Endodermal cell (in vitro differentiated cells): ENCODE measurements around the gene OSBPL7. TPM values are rescaled to one million over a fixed set of nuclear protein-coding genes. Genes with fewer than 3 reads are reported as not detected.

Experiments
- DNase-seq: peaks from one replicate; pipeline ENCODE4 v3.0.0-alpha.2; 2017
- H3K27ac ChIP-seq: 2 replicates; pipeline ENCODE4 v1.5.1; 2013; ENCODE audit warnings: mild to moderate bottlenecking, low read depth, low read length, moderate library complexity
- H3K27me3 ChIP-seq: 2 replicates; pipeline ENCODE4 v1.6.1; 2013; ENCODE audit warnings: mild to moderate bottlenecking, low read length, moderate library complexity; ENCODE audit not compliant: insufficient read depth, control insufficient read depth, poor library complexity, severe bottlenecking
- H3K36me3 ChIP-seq: 2 replicates; pipeline ENCODE4 v1.7.0; 2013; ENCODE audit warnings: mild to moderate bottlenecking, low read length, moderate library complexity; ENCODE audit not compliant: control insufficient read depth, insufficient read depth
- H3K4me1 ChIP-seq: one replicate; pipeline ENCODE4 v1.7.0; 2013; ENCODE audit warnings: low read length; ENCODE audit not compliant: control insufficient read depth, insufficient read depth
- H3K4me3 ChIP-seq: 2 replicates; pipeline ENCODE4 v1.5.1; 2013; ENCODE audit warnings: mild to moderate bottlenecking, low read length, moderate library complexity
- H3K9ac ChIP-seq: 2 replicates; pipeline ENCODE4 v1.6.1; 2013; ENCODE audit warnings: mild to moderate bottlenecking, low read length, moderate library complexity; ENCODE audit not compliant: poor library complexity, severe bottlenecking; ENCODE audit errors: extremely low read depth
- H3K9me3 ChIP-seq: 2 replicates; pipeline ENCODE4 v1.6.1; 2013; ENCODE audit warnings: mild to moderate bottlenecking, low read length, moderate library complexity; ENCODE audit not compliant: control insufficient read depth
- H3K27ac Mint-ChIP-seq: 2 replicates; pipeline ENCODE4 v1.8.0; 2020; ENCODE audit warnings: mixed read lengths
- H3K27me3 Mint-ChIP-seq: 2 replicates; pipeline ENCODE4 v1.8.0; 2021; ENCODE audit warnings: mild to moderate bottlenecking, mixed read lengths; ENCODE audit not compliant: insufficient read depth
- H3K36me3 Mint-ChIP-seq: 2 replicates; pipeline ENCODE4 v1.8.0; 2020; ENCODE audit warnings: low read depth, mixed read lengths
- H3K4me1 Mint-ChIP-seq: 2 replicates; pipeline ENCODE4 v1.8.0; 2020; ENCODE audit warnings: mixed read lengths
- H3K4me3 Mint-ChIP-seq: 2 replicates; pipeline ENCODE4 v1.8.0; 2020; ENCODE audit warnings: mild to moderate bottlenecking, moderate library complexity, mixed read lengths
- H3K9me3 Mint-ChIP-seq: 2 replicates; pipeline ENCODE4 v1.8.0; 2020; ENCODE audit warnings: mild to moderate bottlenecking, mixed read lengths
- WGBS, 2 experiments: methylation state at CpG; one replicate each; pipeline versions ENCODE4 v1.1.5 to v1.1.7; 2013; ENCODE audit warnings: missing lambda C conversion rate in 2 of 2, mixed read lengths in 1 of 2; ENCODE audit not compliant: insufficient coverage in 1 of 2, insufficient read length in 1 of 2; 5-methylcytosine and 5-hydroxymethylcytosine counted together
- total RNA-seq, 2 donors: library from RNA; stranded (reverse); fragmentation: NEBNext Ultra II Directional in 1 of 2; extraction: Animal tissue kit (Norgen Biotek cat#: 25700) in 1 of 2; gene quantifications; 2 replicates in 1 of 2; 3 replicates in 1 of 2; pipeline ENCODE4 v1.2.1, GENCODE V29; 2021
- TF ChIP-seq, protein P1 (sequence below): fragments of 200-600 bp; sonication (generic); conservative IDR thresholded peaks from 2 replicates; pipeline ENCODE4 v1.5.0; 2021; ENCODE audit warnings: antibody characterized with exemption, mild to moderate bottlenecking

The OSBPL7 gene
- total RNA-seq, 2 donors from 2014 or later: 11.4 to 15.5 TPM

DNA sequence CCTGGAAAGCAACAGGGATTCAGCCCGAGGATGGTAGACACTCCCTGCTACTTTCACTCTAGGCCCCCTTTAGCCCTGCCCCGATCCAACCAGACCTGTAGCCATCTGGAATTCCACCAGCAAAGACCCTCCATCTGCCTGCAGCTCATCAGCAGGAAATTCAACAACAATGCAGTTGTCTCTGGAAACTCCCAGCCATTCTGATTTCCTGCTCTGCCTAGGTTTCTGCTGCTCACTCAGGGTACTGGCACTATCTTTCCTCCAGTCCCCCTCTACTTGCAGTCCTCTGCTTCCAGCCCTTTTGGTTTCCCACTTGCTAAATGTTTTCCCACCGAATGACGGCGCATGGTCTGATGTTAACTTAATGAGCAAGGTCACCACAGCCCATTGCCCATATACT, 32.0 kb upstream of the OSBPL7 start:
- H3K9ac ChIP-seq: no peak overlapping the region
- Mint-ChIP-seq H3K27me3 (peaks cover 78% of the 10 kb centered on the region), H3K4me3 (no peak overlapping the region), H3K9me3 (no peaks in the 10 kb centered on the region), H3K27ac (no peak overlapping the region), H3K36me3 (no peaks in the 10 kb centered on the region), H3K4me1 (peaks cover 37% of the 10 kb centered on the region)
- H3K27ac ChIP-seq: no peak overlapping the region
- H3K4me1 ChIP-seq: no peaks in the 10 kb centered on the region
- H3K27me3 ChIP-seq: peaks cover 69% of the 10 kb centered on the region
- TF ChIP-seq, protein P1, sequence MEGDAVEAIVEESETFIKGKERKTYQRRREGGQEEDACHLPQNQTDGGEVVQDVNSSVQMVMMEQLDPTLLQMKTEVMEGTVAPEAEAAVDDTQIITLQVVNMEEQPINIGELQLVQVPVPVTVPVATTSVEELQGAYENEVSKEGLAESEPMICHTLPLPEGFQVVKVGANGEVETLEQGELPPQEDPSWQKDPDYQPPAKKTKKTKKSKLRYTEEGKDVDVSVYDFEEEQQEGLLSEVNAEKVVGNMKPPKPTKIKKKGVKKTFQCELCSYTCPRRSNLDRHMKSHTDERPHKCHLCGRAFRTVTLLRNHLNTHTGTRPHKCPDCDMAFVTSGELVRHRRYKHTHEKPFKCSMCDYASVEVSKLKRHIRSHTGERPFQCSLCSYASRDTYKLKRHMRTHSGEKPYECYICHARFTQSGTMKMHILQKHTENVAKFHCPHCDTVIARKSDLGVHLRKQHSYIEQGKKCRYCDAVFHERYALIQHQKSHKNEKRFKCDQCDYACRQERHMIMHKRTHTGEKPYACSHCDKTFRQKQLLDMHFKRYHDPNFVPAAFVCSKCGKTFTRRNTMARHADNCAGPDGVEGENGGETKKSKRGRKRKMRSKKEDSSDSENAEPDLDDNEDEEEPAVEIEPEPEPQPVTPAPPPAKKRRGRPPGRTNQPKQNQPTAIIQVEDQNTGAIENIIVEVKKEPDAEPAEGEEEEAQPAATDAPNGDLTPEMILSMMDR: no peak
- no peaks in the 10 kb centered on the region for H3K36me3 ChIP-seq
- H3K4me3 ChIP-seq: no peak overlapping the region
- WGBS, 2 experiments: 73 to 79% methylated on average over 4 to 5 of the region's 5 CpGs
- DNase-seq: no peak
- H3K9me3 ChIP-seq: no peaks in the 10 kb centered on the region

DNA sequence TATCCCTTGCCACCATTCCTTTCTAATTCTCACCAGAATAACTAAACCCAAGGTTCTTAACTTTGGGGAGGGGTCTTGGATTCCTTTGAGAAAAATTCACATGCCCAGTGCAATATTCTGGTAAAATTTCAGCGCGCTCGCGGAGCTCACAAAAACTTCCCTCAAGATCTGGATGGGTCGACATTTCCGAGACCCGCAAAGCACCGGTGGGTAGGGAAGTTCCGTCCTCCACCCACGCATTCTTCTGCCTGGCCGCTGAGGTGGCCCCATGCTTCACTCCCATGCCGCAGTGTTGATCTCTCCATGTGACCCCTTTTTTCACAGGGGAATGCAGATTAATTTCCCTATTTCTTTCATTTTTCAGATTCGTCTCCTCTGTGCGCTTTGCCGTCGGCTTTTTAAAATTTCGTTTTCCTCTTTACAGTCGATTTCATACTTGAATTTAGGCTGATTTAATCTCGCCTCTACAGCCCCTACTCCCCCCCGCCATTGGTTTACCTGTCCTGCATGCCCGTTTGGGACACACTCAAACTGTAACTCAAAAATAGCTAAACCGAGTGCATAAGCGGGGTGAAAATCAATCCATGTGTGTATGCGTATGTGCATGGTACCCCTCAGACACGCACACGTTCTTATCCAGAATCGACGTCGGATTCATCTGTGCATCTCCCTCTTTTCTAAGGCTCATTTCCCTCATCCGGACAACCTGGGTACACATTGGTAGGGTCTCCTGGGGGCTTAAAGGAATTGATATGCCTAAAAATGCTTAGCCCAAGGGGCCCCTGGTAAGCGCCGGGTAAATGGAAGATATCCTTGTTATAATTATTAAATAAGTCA, 30.7 kb upstream of the OSBPL7 start:
- Mint-ChIP-seq H3K27ac (no peak overlapping the region), H3K4me1 (peaks cover 30% of the 10 kb centered on the region), H3K27me3 (peaks cover 90% of the 10 kb centered on the region), H3K4me3 (peak overlapping the region; percentile 69), H3K9me3 (no peaks in the 10 kb centered on the region), H3K36me3 (no peaks in the 10 kb centered on the region)
- no peaks in the 10 kb centered on the region for H3K9me3 ChIP-seq
- DNase-seq: no peak
- TF ChIP-seq, protein P1: no peak
- H3K36me3 ChIP-seq: no peaks in the 10 kb centered on the region
- WGBS, 2 experiments: 52 to 54% methylated on average over 31 to 32 of the region's 32 CpGs
- H3K27me3 ChIP-seq: peaks cover 82% of the 10 kb centered on the region
- H3K4me1 ChIP-seq: no peaks in the 10 kb centered on the region
- no peak overlapping the region for H3K9ac ChIP-seq
- H3K27ac ChIP-seq: no peak overlapping the region
- H3K4me3 ChIP-seq: no peak overlapping the region

DNA sequence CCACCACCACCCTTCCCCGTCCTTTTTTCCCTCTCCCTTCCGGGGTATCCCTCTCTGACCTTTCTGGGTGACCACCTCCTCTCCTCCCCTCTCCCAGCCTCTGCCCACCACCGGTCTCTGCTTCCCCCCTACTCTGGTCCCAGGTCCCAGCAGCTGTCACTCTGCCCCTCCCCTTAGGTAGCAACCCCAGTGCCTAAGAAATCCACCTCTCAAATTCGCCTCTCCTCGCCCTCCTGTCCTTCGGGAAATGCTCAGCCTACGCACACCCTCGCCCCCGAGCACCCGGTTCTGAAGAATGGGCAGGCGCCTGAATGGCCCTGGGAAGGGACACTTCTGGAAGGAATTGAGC, 30.1 kb upstream of the OSBPL7 start:
- Histone ChIP-seq H3K36me3 (no peaks in the 10 kb centered on the region), H3K9me3 (no peaks in the 10 kb centered on the region), H3K27me3 (peaks cover 87% of the 10 kb centered on the region), H3K27ac (no peak overlapping the region), H3K4me1 (no peaks in the 10 kb centered on the region), H3K4me3 (no peak overlapping the region), H3K9ac (no peak overlapping the region)
- Mint-ChIP-seq H3K9me3 (no peaks in the 10 kb centered on the region), H3K4me3 (peak overlapping the region; percentile 69), H3K4me1 (peaks cover 30% of the 10 kb centered on the region), H3K36me3 (no peaks in the 10 kb centered on the region), H3K27ac (no peak overlapping the region), H3K27me3 (peaks cover 95% of the 10 kb centered on the region)
- 14 to 28% methylated on average over 7 to 11 of the region's 11 CpGs for WGBS, 2 experiments
- TF ChIP-seq, protein P1: no peak
- DNase-seq: peak; percentile 84
